SK-N-MC (cell line): ENCODE measurements around the gene NPY4R2.
"Not testable (repeated sequence)": the region's sequence is repeated elsewhere in the genome, so short reads cannot be mapped to it uniquely, and the experiment has no call there.

Experiments used
- DNase-seq: peaks from one replicate; pipeline ENCODE4 v3.0.0-alpha.2; 2011; ENCODE audit warnings: low read depth, low spot score
- H3K27ac ChIP-seq: fragments of 200-600 bp; sonication (generic); 2 replicates; pipeline ENCODE4 v1.5.1; 2016; ENCODE audit warnings: mixed run types
- H3K36me3 ChIP-seq: fragments of 200-600 bp; sonication (generic); 2 replicates; pipeline ENCODE4 v1.6.1; 2017; ENCODE audit warnings: antibody characterized with exemption, low read length, mixed read lengths; ENCODE audit not compliant: insufficient read depth
- H3K4me3 ChIP-seq: fragments of 200-600 bp; sonication (generic); 2 replicates; pipeline ENCODE4 v1.5.1; 2016
- H3K9ac ChIP-seq: fragments of 200-600 bp; sonication (generic); 2 replicates; pipeline ENCODE4 v1.8.0; 2017; ENCODE audit warnings: mixed run types, mixed read lengths; ENCODE audit not compliant: insufficient read length
- H3K9me3 ChIP-seq: fragments of 200-600 bp; sonication (generic); 2 replicates; pipeline ENCODE4 v1.6.1; 2017; ENCODE audit warnings: low read depth, mild to moderate bottlenecking, antibody characterized with exemption, low read length, moderate library complexity, mixed read lengths

NPY4R2 gene, protein sequence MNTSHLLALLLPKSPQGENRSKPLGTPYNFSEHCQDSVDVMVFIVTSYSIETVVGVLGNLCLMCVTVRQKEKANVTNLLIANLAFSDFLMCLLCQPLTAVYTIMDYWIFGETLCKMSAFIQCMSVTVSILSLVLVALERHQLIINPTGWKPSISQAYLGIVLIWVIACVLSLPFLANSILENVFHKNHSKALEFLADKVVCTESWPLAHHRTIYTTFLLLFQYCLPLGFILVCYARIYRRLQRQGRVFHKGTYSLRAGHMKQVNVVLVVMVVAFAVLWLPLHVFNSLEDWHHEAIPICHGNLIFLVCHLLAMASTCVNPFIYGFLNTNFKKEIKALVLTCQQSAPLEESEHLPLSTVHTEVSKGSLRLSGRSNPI

DNA sequence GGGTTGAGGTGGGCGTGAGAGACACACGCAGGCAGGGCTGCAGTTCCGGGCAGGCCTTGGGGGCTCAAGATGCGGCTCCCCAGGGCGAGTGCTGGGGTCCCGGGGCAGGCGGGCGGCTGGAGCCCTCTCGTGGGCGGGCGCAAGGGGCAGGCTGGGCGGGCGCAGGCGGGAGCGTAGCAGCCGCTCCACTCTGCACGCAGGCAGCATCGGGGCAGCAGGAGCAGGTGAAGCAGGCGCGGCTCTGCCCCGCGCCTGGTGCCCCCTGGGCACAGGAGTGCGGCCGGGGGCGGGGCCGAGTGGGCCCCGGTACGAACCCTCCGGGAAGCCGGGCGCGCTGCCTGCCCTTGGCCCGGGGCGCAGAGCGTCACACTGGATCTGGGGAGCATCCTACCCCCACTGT, at the start of gene NPY4R2:
Gene NPY4R2 (plus strand): TSS at position 188 of the 400 bp plus-strand sequence. CDS start 3,326 bp downstream, outside the sequence.
- not testable (repeated sequence) for H3K9me3 ChIP-seq

DNA sequence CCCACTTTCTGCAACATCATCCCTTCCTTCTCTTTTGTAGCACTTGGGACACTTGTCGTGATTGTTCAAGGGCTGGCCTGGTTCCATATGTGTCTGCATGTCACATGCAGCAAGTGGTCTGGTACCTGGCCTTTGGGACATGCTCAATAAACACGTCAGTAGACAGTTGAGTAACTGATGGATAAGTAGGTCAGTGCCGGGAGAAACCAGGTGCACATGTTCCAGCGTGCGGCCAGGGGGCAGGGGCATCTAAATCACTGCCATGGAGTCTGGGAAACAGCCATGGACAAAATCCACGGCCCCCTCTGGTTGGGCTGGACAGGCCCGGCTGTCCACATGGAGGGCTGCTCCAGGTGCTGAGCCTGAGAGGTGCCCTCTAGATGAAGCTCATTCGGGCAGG, 47.6 kb upstream of the NPY4R2 start:
- H3K4me3 ChIP-seq, H3K9ac ChIP-seq, DNase-seq, H3K27ac ChIP-seq, H3K9me3 ChIP-seq, H3K36me3 ChIP-seq: not testable (repeated sequence)

More for the DNA sequence above, at the start of gene NPY4R2:
- H3K4me3 ChIP-seq, H3K27ac ChIP-seq, H3K36me3 ChIP-seq, DNase-seq, H3K9ac ChIP-seq: not testable (repeated sequence)

DNA sequence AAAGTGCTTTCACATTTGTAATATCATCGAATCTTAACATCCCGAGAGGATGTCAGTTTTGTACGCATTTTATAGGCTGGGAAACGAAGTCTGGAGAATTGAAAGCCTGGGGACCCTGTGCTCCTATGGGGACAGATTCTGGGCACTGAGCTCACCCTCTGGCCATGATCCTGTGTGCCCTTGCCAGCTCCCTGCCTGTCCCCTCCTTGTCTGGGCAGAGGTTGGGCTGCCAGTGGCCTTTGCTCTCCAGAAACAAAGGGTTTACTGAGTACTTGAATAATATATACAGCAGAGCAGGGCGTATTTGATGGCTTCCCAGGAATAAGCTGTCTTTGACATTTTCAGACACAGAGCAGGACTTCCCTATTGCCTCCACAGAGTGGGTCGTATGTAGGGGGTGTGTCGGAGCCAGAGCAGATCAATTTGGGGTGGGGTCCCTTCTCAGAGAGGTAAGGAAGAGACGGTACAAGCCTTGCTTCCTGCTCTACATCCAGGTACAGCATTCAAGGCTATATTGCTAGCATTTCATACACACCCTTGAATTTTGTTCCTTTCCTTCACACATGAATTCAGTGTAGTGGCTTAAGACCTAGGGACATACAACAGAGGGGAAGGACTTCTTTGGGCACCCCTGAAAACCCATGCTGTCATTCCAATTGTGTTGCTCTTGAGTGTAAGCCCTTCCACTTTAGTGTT, 46.8 kb upstream of the NPY4R2 start:
- not testable (repeated sequence) for H3K9me3 ChIP-seq, H3K36me3 ChIP-seq, H3K27ac ChIP-seq, DNase-seq, H3K9ac ChIP-seq, H3K4me3 ChIP-seq

DNA sequence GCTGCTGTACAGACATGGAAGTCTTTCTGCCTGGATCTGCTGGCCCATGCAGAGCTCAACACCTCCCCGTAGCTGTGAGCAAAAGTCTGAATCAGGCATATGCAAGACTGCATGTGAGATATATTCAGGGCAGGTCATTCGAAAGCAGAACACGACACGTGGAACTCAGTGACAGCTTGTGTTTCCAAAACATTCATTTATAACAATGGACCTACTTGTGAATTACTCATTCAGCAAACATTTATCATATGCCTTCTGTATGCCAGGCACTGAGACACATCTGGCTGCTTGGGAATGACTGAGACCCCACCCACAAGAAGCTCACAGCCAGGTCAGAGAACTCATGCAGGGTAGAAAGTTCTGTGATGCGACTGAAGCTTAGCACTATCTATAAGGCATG, 46.2 kb upstream of the NPY4R2 start:
- H3K9me3 ChIP-seq = not testable (repeated sequence)

DNA sequence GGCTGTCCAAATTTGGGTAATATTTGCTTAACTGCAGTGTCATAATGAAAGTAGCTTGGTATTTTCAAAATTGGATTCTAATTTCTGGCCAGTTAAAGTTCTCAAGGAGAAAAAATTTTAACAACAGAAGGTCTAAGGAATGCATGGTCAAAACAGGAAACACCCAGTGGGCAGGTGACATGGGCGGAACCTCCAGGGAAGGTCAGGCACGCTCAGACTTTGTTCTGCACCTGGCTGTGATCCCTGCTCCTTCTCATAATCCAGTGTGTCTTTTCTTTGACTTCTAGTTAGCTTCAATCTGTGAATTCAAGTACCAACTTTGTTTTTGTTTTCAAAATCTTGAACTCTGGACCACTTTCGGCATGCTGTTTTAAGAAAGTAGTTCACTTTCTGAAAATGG, 34.2 kb upstream of the NPY4R2 start:
- H3K4me3 ChIP-seq, H3K9me3 ChIP-seq, H3K9ac ChIP-seq, H3K27ac ChIP-seq, H3K36me3 ChIP-seq, DNase-seq: not testable (repeated sequence)

More for the DNA sequence above, 46.2 kb upstream of the NPY4R2 start:
- not testable (repeated sequence) for H3K36me3 ChIP-seq, H3K9ac ChIP-seq, DNase-seq, H3K27ac ChIP-seq, H3K4me3 ChIP-seq

DNA sequence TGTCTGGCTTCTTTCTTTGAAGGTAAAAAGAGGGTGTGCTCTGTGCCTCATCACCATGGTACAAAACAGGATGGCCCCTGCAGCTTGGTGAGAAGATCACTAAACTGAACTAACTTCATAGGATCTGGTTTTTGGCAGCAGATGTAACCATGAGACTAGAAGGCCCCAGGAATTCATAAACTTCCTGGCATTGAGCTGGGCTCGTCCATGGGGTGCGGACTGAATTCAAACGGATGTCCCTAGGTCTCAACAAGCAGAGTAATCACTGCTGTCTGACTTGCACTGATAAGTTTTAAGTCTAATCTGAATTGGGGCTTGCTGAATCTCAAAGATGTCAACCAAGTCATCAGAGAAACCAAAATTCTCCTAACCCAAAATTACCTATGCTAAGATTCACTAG, 33.5 kb upstream of the NPY4R2 start:
- H3K4me3 ChIP-seq, H3K9ac ChIP-seq, H3K36me3 ChIP-seq, H3K9me3 ChIP-seq, DNase-seq, H3K27ac ChIP-seq: not testable (repeated sequence)

DNA sequence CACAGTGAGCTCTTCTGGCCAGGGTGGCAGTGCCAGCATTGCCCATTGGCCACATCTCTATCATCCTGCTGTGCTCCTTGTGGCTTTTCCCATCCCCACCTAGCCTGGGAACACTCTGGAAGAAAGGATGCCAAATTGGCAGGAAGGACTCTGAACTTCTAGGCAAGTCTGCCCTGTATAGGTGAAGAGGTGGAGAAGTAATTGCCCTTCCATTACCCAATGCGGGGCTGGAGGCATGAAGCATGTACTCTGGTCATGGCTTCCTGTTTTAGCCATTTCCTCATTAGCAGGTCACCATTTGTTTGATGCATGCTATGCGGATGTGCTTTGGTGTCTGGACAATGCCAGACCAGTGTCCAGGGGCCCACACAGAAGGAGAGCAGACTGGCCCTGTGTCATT, 32.1 kb upstream of the NPY4R2 start:
- DNase-seq, H3K9ac ChIP-seq, H3K4me3 ChIP-seq, H3K36me3 ChIP-seq, H3K27ac ChIP-seq, H3K9me3 ChIP-seq: not testable (repeated sequence)

DNA sequence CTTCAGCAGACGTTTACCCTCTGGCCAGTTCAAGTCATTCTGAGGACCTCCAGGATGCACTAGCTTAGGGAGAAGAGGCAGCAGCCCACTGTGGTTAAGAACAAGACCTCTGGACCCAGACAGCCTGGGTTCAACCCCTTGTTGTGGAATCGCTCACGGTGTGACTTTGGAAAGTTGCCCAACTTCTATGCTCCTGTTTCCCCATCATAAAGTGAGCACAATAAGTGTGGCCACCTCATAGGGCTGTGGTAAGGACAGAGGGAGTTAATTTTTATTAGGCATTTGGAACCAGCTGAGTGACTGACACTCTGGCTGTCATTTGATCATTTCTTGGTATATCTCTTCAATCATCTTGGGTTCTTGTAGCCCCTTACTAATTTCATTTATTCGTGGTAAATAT, 31.6 kb upstream of the NPY4R2 start:
- H3K9ac ChIP-seq, DNase-seq, H3K4me3 ChIP-seq, H3K9me3 ChIP-seq, H3K36me3 ChIP-seq, H3K27ac ChIP-seq: not testable (repeated sequence)

DNA sequence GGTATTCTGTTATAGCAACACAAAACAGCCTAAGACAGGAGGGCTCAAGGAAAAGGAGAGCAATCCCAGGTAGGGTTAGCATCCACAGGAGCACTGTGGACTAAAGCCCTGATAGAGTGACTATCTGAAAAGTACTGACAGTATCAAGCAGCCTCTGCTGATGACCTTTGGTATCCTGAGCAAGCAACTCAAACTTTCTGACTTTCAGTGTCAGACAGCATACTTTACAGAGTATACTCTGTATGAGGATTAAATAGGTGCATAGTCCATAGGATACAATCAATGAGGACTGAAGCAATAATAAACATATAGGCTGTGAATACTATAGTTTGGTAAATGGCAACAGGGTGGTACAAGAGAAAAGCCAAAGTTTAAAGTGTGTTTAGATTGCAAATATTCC, 27.7 kb upstream of the NPY4R2 start:
- not testable (repeated sequence) for H3K9me3 ChIP-seq, H3K36me3 ChIP-seq, H3K4me3 ChIP-seq, H3K27ac ChIP-seq, H3K9ac ChIP-seq, DNase-seq

DNA sequence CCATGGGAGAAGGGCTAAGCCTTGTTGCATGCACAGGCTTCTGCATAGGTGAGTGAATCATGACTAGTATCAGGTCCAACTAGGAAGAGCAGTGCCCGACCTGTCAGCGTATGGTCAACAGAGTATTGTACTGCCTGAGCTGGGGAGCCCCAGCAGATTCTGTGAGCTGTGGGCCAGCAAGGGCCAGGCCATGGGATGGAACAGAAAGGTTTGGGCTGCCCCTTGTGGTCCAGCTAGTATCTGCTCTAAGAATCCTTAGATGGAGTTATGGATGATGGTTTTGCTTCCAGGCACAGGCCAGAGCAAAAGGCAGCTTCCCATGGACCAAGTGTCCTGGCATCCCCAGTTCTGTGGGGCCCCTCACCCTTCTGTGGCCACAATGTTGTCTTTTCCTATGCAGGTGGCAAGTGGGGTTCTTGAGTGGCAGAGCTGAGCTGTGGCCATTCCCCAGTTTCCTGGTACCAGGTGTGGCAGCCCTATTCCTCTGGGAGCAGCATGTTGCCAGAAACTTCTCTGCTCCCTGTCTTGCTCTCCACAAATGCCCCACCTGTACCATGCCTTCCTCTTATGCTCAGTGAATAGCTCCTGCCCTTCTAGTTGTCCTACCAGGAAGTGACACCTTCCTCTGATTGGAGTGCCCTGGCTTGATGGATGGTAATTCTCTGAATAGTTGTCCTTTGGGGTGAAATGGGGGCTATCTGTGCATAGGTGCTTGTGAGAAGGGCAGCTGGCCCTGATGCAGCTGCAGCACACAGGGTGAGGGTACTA, 25.8 kb upstream of the NPY4R2 start:
- DNase-seq = not testable (repeated sequence)

DNA sequence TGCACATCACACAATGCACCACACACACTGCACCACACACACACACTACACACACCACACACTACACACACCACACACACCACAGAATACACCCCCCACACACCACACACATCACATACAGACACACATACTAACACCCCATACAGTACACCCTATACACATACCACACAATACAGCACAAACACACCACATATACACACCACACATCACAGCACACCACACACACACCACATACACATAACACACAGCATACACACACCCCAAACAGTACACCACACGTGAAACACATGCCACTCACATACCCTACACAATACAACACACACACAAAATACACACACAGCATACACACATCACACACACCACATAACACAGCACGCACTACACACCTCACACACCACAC, 23.9 kb upstream of the NPY4R2 start:
- not testable (repeated sequence) for H3K9ac ChIP-seq, H3K27ac ChIP-seq, H3K4me3 ChIP-seq, H3K9me3 ChIP-seq, H3K36me3 ChIP-seq, DNase-seq

More for the DNA sequence above, 25.8 kb upstream of the NPY4R2 start:
- not testable (repeated sequence) for H3K9me3 ChIP-seq, H3K27ac ChIP-seq, H3K9ac ChIP-seq, H3K36me3 ChIP-seq, H3K4me3 ChIP-seq

DNA sequence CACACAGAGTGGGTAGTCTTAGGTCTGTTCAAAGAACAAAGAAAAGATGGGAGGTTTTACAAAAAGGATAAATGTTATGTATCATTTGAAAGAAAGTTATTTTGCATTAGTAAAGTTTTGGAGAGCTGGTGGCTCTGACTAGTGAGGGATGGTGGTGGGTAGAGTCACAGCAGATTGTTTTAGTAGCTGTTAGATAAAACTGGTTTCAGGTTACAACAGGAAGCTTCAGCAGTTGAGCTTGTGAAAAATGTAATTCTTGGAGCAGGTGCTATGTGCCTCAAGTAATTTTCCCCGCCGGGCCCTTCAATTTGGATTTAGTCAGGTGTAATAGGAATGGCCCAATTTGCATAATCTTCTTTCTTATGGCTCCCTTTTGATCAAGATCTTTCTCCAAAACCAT, 20.6 kb upstream of the NPY4R2 start:
- not testable (repeated sequence) for H3K36me3 ChIP-seq, H3K4me3 ChIP-seq, H3K27ac ChIP-seq, H3K9me3 ChIP-seq, DNase-seq, H3K9ac ChIP-seq

DNA sequence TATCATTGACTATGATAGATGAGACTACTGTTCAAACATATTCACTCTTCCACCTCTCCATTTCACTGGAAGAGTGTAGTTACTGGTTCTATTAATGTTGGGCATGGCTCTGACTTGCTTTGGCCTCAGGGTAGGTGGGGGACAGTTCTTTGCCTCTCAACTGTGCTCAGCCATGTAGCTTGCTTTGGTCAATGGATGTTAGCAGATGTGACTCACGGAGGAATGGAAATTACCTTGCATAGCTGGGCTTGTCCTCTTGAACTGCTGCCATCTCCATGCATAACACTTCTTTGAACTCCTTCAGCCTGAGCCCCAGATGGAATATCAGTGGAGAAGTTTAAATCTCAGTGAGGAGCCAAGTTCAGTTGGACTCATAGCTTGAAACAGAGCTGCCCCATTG, 9.1 kb upstream of the NPY4R2 start:
- not testable (repeated sequence) for H3K9ac ChIP-seq, H3K9me3 ChIP-seq, DNase-seq, H3K36me3 ChIP-seq, H3K27ac ChIP-seq, H3K4me3 ChIP-seq

DNA sequence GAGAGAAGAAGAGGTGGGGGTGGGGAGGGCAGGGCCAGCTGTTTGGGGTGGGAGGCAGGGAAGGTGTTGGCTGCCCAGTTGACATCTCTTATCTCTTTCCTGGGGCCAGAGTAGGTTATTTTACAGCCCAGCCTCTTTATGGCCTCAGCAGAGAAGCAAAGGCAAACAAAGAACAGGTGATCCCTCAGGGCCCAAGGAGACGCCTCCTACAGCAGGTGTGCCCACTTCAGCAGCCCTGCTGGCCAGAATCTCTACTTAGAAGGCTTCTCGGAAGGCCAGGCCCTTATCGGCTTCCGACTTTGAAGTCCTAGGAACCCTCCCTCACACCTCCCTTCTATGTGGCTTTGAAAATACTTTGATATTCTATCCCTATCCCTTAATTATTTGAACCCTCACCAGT, 8.0 kb upstream of the NPY4R2 start:
- H3K9me3 ChIP-seq, DNase-seq, H3K9ac ChIP-seq, H3K27ac ChIP-seq, H3K4me3 ChIP-seq, H3K36me3 ChIP-seq: not testable (repeated sequence)
